Measurements from ENCODE around the gene FOXN3.

DNA sequence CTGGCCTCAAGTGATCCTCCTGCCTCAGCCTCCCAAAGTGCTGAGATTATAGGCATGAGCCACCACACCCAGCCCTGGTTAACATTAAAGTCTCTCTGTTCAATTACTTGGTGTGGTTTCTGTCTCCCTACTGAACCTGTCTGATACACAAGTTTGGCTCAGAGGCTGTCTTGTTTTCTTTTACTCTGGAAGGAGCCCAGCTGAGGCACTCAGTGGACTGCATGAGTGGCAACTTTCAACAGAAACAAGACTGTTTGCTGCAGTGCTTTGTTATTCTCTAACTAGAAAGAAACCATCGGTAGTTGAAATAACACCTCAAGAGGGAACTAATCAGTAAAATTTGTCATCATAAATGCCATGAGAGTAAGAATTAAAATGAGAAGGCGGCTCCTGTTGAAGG, 238.7 kb downstream of the FOXN3 start:
- TF ChIP-seq, protein P1, sequence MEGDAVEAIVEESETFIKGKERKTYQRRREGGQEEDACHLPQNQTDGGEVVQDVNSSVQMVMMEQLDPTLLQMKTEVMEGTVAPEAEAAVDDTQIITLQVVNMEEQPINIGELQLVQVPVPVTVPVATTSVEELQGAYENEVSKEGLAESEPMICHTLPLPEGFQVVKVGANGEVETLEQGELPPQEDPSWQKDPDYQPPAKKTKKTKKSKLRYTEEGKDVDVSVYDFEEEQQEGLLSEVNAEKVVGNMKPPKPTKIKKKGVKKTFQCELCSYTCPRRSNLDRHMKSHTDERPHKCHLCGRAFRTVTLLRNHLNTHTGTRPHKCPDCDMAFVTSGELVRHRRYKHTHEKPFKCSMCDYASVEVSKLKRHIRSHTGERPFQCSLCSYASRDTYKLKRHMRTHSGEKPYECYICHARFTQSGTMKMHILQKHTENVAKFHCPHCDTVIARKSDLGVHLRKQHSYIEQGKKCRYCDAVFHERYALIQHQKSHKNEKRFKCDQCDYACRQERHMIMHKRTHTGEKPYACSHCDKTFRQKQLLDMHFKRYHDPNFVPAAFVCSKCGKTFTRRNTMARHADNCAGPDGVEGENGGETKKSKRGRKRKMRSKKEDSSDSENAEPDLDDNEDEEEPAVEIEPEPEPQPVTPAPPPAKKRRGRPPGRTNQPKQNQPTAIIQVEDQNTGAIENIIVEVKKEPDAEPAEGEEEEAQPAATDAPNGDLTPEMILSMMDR (IDR thresholded peaks at IDR 0.05; ENCODE audit: extremely low read depth in 1 of 2, insufficient read depth in 1 of 2, low read depth in 1 of 2, low read length in 2 of 2): no peak
- TF ChIP-seq POLR2A (IDR thresholded peaks at IDR 0.05; ENCODE audit: low read depth, low read length) (no peak), MYC (IDR thresholded peaks at IDR 0.05; ENCODE audit: low read depth, low read length) (no peak), POLR2AphosphoS5 (IDR thresholded peaks at IDR 0.05; ENCODE audit: insufficient read depth, low read depth, low read length) (no peak), EZH2 (IDR thresholded peaks at IDR 0.05; ENCODE audit: borderline replicate concordance, low read depth, low read length, severe bottlenecking) (no peak), FOS (IDR thresholded peaks at IDR 0.05; ENCODE audit: borderline replicate concordance, insufficient read depth, low read length) (no peak), JUN (IDR thresholded peaks at IDR 0.05; ENCODE audit: borderline replicate concordance, insufficient read depth, insufficient read length, low read depth) (no peak), GATA2 (IDR thresholded peaks at IDR 0.05; ENCODE audit: insufficient read depth, insufficient read length, low read depth, low read length) (no peak)
- TF ChIP-seq, protein P2, sequence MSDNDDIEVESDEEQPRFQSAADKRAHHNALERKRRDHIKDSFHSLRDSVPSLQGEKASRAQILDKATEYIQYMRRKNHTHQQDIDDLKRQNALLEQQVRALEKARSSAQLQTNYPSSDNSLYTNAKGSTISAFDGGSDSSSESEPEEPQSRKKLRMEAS (IDR thresholded peaks at IDR 0.05; ENCODE audit: insufficient read depth, insufficient read length): no peak
